GM10266 (cell line): ENCODE data around the gene DPF3.

ENCODE experiments used
- DNase-seq: peaks from one replicate; pipeline ENCODE4 v3.0.0; 2012; ENCODE audit errors: extremely low spot score
- CTCF ChIP-seq: IDR thresholded peaks from 2 replicates; pipeline ENCODE4 v1.5.1; 2012; ENCODE audit warnings: mild to moderate bottlenecking, low read depth; ENCODE audit not compliant: control insufficient read depth, insufficient read depth; ENCODE audit errors: missing control alignments

The DPF3 gene

GRCh38 chr14:72736308-72736707, 157.6 kb downstream of the DPF3 start:
- no peak for DNase-seq

GRCh38 chr14:72732022-72732780, 161.7 kb downstream of the DPF3 start:
- TF ChIP-seq CTCF: no peak
- no peak for DNase-seq

More at GRCh38 chr14:72736308-72736707, 157.6 kb downstream of the DPF3 start:
- TF ChIP-seq CTCF: no peak

GRCh38 chr14:72731252-72732020, 162.5 kb downstream of the DPF3 start:
- no peak for TF ChIP-seq CTCF
- no peak for DNase-seq

- no peak for DNase-seq
- no peak for TF ChIP-seq CTCF
Measured at GRCh38 chr14:72730468-72730867, 163.4 kb downstream of the DPF3 start.

- DNase-seq: no peak
- TF ChIP-seq CTCF: no peak
Measured at GRCh38 chr14:72726444-72726843, 167.5 kb downstream of the DPF3 start.

- no peak for DNase-seq
- no peak for TF ChIP-seq CTCF
Measured at GRCh38 chr14:72723858-72724530, 169.9 kb downstream of the DPF3 start.

- no peak for TF ChIP-seq CTCF
Measured at GRCh38 chr14:72722201-72722785, 171.6 kb downstream of the DPF3 start.

More at GRCh38 chr14:72722201-72722785, 171.6 kb downstream of the DPF3 start:
- no peak for DNase-seq
